Measurements from ENCODE around the gene NOL3.

NOL3 gene

GRCh38 chr16:67184995-67185650 is 14.8 kb downstream of the NOL3 start:
- Histone ChIP-seq H3K4me3 (peak overlapping the region; percentile 97), H3K27ac (peak overlapping the region in 1 of 2 donors; percentile 99)
- DNase-seq (ENCODE audit: low spot score): peak; percentile 93
- peak; percentile 71 for TF ChIP-seq CTCF (IDR thresholded peaks at IDR 0.05)

DNA sequence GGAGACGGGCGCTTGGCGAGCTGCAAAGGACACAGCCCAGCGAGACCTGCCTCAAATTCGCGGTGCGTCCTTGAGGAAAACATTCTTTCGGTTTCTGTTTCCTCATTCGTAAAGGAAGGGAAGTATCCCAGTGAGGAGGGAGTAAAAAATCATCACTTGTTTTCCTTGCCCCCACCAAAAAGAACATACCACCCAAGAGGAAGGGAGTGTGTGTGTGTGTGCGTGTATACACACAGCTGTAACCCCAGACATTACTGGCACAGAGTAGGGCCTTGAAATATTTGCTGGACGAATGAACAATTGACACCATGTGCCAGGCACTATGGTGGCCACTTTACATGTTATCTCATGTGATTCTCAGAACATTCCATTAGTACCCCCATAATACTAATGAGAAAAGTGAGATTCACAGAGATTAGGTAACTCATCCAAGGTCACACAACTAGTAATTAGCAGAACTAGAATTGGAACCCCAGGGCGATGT is 15.4 kb downstream of the NOL3 start:
- no peak for DNase-seq (ENCODE audit: low spot score)
- Histone ChIP-seq H3K4me3 (peak overlapping the region; percentile 97), H3K27ac (peak overlapping the region in 1 of 2 donors; percentile 28)
- TF ChIP-seq CTCF (IDR thresholded peaks at IDR 0.05): peak; percentile 11

DNA sequence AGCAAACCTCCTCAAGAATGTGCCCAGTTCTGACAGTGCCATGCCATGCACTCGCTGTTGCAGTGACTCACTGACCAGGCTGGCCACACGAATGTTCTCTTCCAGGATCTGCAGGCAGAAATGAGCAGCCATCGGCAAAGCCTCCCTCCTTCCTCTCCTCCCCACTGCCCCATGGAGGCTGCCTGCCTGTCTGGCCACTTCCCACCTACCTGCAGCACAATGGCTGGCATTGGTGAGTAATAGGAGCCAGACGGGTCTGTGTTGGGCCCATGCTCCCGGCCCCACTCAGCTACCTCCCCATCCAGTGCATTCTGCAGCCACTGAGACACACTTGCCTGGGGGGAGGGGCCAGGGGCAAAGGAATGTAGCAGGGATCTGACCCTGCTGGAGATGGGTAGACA is 16.2 kb downstream of the NOL3 start:
- no peak overlapping the region for H3K4me3 ChIP-seq
- DNase-seq (ENCODE audit: low spot score): no peak

GRCh38 chr16:67187175-67187890 is 17.0 kb downstream of the NOL3 start:
- no peak for DNase-seq (ENCODE audit: low spot score)
- TF ChIP-seq CTCF (IDR thresholded peaks at IDR 0.05): no peak
- H3K27ac ChIP-seq: no peak overlapping the region
- no peak overlapping the region for H3K4me3 ChIP-seq

More for the DNA sequence above, 16.2 kb downstream of the NOL3 start:
- TF ChIP-seq CTCF (IDR thresholded peaks at IDR 0.05): no peak
- H3K27ac ChIP-seq: no peak overlapping the region

GRCh38 chr16:67188323-67188722 is 18.0 kb downstream of the NOL3 start:
- Histone ChIP-seq H3K4me3 (no peak overlapping the region), H3K27ac (no peak overlapping the region)
- DNase-seq (ENCODE audit: low spot score): no peak
- no peak for TF ChIP-seq CTCF (IDR thresholded peaks at IDR 0.05)

- H3K27ac ChIP-seq: no peak overlapping the region
- H3K4me3 ChIP-seq: no peak overlapping the region
- DNase-seq (ENCODE audit: low spot score): no peak
- no peak for TF ChIP-seq CTCF (IDR thresholded peaks at IDR 0.05)
Measured at GRCh38 chr16:67188798-67189197, 18.5 kb downstream of the NOL3 start.

- no peak for DNase-seq (ENCODE audit: low spot score)
- Histone ChIP-seq H3K4me3 (no peak within 1 kb of the TSS), H3K27ac (no peak within 1 kb of the TSS)
- no peak for TF ChIP-seq CTCF (IDR thresholded peaks at IDR 0.05)
Measured at GRCh38 chr16:67190041-67190440, 19.7 kb downstream of the NOL3 start, which contains the start of gene EXOC3L1. Gene EXOC3L1, minus strand, starts transcription at chr16:67190136. Its CDS starts 460 bp downstream, at chr16:67189676.
